ENCODE data around the gene FAM156A.
"Not testable (repeated sequence)": the region's sequence is repeated elsewhere in the genome, so short reads cannot be mapped to it uniquely, and the experiment has no call there.

GRCh38 chrX:52966993-52967738 is 8.8 kb upstream of the FAM156A start:
- TF ChIP-seq CTCF, POLR2AphosphoS5 (IDR thresholded peaks at IDR 0.05): not testable (repeated sequence)

Measured in transverse colon (tissue), 4 donors.